Stomach (tissue), 4 donors: Measurements from ENCODE around the gene TOR1AIP1.
"Not testable (repeated sequence)": the region's sequence is repeated elsewhere in the genome, so short reads cannot be mapped to it uniquely, and the experiment has no call there.

Experiments used
- CTCF ChIP-seq, 7 experiments: fragments of 450-650 bp in 4 of 7; fragments of 200-600 bp in 3 of 7; sonication (generic) in 3 of 7; IDR thresholded peaks; one replicate each; pipeline ENCODE4 v1.5.1; 2016 to 2019; ENCODE audit warnings: antibody characterized with exemption in 7 of 7, control low read depth in 2 of 7, mild to moderate bottlenecking in 1 of 7
- EP300 ChIP-seq: sonication (generic); formaldehyde crosslinking; IDR thresholded peaks from one replicate; pipeline ENCODE4 v1.6.1; 2017; ENCODE audit warnings: antibody characterized with exemption
- POLR2A ChIP-seq, 4 donors: fragments of 450-650 bp; IDR thresholded peaks; one replicate each; pipeline ENCODE4 v1.6.1; 2016; ENCODE audit warnings: antibody characterized with exemption in 4 of 4, control low read depth in 2 of 4, mild to moderate bottlenecking in 1 of 4, moderate library complexity in 1 of 4
- POLR2AphosphoS5 ChIP-seq, 3 donors: sonication (generic); formaldehyde crosslinking; IDR thresholded peaks; one replicate each; pipeline ENCODE4 v1.6.1; 2016; ENCODE audit warnings: antibody characterized with exemption in 3 of 3

- not testable (repeated sequence) for TF ChIP-seq CTCF (IDR thresholded peaks at IDR 0.05); POLR2A (IDR thresholded peaks at IDR 0.05); POLR2AphosphoS5 (IDR thresholded peaks at IDR 0.05); EP300
Observed at GRCh38 chr1:179836686-179837445, 45.2 kb upstream of the TOR1AIP1 start.
